ENCODE measurements around the gene ERVFRD-1.

DNA sequence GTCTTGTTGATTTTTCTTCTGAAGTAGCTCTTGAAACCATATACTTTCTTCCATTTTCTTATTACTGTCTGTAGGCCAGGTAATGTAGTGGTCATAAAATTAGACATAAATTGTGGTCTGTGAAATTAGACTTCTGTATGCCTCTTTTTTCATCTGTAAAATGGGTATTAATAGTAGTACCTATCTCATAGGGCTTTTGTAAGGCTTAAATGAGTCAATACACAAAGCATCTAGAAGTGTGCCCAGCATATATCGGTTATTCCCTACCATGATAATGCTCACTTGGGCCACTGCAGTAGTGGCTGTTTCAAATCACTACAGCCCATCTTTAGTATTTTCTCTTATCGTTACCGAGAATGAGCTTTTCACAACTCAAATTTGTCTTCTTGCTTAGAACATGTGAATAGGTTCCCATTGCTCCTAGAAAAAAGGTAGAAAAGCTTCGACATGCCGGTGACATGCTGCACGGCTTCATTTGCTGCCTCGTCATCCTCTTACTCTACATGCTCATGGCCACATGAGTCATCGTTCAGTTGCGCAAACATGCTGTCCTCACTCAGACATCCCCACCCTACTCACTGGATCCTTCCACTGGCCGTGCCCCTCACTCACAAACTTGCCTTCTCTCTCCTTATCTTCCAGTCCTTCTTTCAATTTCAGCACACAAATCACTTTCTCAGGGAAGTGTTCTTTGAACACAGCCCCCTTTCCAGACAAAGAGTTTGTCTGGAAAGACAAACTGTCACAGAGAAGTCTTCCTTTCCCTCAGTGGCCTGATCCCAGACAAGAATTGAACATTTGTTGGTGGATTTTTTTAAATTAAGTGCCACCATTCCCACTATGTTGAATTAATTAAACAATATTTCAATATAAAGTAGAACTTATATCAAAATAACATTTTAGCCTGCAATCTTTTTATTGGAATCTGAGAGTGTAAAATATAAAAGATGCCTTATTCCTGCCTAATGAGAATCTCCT lies 32.2 kb upstream of the ERVFRD-1 start:
- TF ChIP-seq, protein P1, sequence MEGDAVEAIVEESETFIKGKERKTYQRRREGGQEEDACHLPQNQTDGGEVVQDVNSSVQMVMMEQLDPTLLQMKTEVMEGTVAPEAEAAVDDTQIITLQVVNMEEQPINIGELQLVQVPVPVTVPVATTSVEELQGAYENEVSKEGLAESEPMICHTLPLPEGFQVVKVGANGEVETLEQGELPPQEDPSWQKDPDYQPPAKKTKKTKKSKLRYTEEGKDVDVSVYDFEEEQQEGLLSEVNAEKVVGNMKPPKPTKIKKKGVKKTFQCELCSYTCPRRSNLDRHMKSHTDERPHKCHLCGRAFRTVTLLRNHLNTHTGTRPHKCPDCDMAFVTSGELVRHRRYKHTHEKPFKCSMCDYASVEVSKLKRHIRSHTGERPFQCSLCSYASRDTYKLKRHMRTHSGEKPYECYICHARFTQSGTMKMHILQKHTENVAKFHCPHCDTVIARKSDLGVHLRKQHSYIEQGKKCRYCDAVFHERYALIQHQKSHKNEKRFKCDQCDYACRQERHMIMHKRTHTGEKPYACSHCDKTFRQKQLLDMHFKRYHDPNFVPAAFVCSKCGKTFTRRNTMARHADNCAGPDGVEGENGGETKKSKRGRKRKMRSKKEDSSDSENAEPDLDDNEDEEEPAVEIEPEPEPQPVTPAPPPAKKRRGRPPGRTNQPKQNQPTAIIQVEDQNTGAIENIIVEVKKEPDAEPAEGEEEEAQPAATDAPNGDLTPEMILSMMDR (conservative IDR thresholded peaks at IDR 0.05; ENCODE audit: low read depth, low read length): no peak
- no peak for TF ChIP-seq EZH2phosphoT487 (IDR thresholded peaks at IDR 0.05; ENCODE audit: borderline replicate concordance, low read length)
